HepG2 (cell line): ENCODE measurements around the gene ENTPD2.

ENCODE experiments used
- FOXK1 ChIP-seq: sonication (generic); formaldehyde crosslinking; IDR thresholded peaks from 2 replicates; pipeline ENCODE4 v1.4.0; 2020; ENCODE audit warnings: low read depth, missing genetic modification reagents, borderline replicate concordance
- HNF4A ChIP-seq: sonication (generic); formaldehyde crosslinking; IDR thresholded peaks from 2 replicates; pipeline ENCODE4 v1.4.0; 2020; ENCODE audit warnings: missing genetic modification reagents
- NFE2L2 ChIP-seq: fragments of 150-350 bp; IDR thresholded peaks from 2 replicates; pipeline ENCODE4 v1.6.1; 2014; ENCODE audit warnings: low read length
- POLR2A ChIP-seq, 2 experiments: IDR thresholded peaks; 2 replicates each; pipeline ENCODE4 v1.6.1; 2011; ENCODE audit warnings: low read depth in 2 of 2, low read length in 2 of 2, mild to moderate bottlenecking in 1 of 2, moderate library complexity in 1 of 2; ENCODE audit not compliant: insufficient read depth in 1 of 2
- RFX1 ChIP-seq: fragments of 450-650 bp; IDR thresholded peaks from 2 replicates; pipeline ENCODE4 v1.6.1; 2017
- ZNF224 ChIP-seq: sonication (generic); formaldehyde crosslinking; IDR thresholded peaks from 2 replicates; pipeline ENCODE4 v1.5.0; 2020; ENCODE audit warnings: mild to moderate bottlenecking, missing genetic modification reagents
- TF ChIP-seq, protein P1 (sequence below): sonication (generic); formaldehyde crosslinking; IDR thresholded peaks from 2 replicates; pipeline ENCODE4 v1.4.0; 2020; ENCODE audit warnings: mild to moderate bottlenecking, missing genetic modification reagents

DNA sequence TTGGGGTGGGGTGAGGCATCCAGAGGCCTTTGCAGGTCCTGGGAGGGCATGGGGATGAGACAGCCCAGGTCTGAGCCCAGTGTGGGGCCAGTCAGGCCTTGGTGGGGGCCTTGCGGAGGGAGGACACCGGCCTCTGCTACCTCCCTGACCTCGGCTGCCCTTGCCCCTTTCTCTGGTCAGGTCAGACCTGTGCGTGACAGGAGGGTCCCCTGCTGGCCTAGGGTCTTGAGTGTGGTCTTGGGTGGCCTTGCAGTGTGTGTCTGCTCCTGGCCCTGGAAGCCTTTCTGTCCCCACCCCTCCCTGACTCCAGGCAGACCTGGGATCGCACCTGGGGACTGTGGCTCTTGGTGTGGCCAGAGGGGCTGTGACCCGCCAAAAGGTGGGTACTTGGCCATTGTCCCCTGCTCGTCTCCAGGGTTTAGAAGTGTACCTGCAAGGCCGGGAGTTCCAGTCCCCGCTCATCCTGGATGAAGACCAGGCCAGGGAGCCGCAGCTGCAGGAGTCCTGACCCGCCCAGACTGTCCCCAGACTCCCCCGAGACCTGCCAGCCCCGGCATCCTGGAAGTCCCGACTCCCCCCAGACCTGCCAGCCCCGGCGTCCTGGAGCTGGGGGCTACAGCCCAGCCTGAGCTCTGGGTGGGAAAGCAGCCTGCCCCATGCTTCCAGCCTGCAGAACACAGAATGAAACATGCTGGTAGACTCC lies 28.5 kb upstream of the ENTPD2 start:
- TF ChIP-seq, protein P1, sequence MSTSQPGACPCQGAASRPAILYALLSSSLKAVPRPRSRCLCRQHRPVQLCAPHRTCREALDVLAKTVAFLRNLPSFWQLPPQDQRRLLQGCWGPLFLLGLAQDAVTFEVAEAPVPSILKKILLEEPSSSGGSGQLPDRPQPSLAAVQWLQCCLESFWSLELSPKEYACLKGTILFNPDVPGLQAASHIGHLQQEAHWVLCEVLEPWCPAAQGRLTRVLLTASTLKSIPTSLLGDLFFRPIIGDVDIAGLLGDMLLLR (CRISPR knock-in tag), result no peak
- TF ChIP-seq ZNF224 (CRISPR knock-in tag) (no peak), NFE2L2 (no peak), POLR2A (IDR thresholded peaks at IDR 0.05; ENCODE audit: insufficient read depth in 1 of 2, low read depth in 2 of 2, low read length in 2 of 2) (no peak), HNF4A (CRISPR knock-in tag) (no peak), FOXK1 (CRISPR knock-in tag) (no peak), RFX1 (no peak)
